Activated T-cell treated with anti-CD3 and anti-CD28 coated beads for 24 hours (primary cell): ENCODE data around the gene PITPNC1.
"Not testable (repeated sequence)": the region's sequence is repeated elsewhere in the genome, so short reads cannot be mapped to it uniquely, and the experiment has no call there.

ENCODE experiments used
- DNase-seq: peaks from one replicate; pipeline ENCODE4 v3.0.0-alpha.2; 2020; ENCODE audit warnings: low read depth

PITPNC1 gene

DNA sequence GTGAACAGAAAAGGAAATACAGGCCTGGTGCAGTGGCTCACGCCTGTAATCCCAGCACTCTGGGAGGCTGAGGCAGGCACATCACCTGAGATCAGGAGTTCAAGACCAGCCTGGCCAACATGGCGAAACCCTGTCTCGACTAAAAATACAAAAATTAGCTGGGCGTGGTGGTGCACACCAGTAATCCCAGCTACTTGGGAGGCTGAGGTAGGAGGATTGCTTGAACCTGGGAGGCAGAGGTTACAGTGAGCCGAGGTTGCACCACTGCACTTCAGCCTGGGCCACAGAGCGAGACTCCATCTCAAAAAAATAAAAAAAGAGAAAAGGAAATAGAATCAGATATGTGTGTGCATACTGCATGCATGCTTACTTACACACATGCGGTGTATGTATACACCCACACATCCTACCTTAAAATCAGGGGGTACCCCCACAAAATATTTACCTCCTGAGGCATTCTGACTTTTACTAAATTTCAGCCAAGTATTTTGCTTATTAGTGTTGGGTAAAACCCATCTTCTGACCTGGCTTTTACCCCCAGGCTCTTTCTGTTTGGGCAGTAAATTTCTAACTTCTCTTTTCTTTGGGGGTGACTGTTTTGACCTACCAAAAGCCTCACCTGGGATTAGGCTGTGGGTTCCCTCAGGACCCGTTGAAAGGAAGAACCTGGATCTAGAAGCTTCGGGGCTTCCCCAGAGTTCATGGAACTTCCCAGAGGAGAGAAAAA is 201.8 kb downstream of the PITPNC1 start:
- not testable (repeated sequence) for DNase-seq

- DNase-seq, result no peak
Measured at GRCh38 chr17:67582673-67583081, 205.6 kb downstream of the PITPNC1 start.

DNA sequence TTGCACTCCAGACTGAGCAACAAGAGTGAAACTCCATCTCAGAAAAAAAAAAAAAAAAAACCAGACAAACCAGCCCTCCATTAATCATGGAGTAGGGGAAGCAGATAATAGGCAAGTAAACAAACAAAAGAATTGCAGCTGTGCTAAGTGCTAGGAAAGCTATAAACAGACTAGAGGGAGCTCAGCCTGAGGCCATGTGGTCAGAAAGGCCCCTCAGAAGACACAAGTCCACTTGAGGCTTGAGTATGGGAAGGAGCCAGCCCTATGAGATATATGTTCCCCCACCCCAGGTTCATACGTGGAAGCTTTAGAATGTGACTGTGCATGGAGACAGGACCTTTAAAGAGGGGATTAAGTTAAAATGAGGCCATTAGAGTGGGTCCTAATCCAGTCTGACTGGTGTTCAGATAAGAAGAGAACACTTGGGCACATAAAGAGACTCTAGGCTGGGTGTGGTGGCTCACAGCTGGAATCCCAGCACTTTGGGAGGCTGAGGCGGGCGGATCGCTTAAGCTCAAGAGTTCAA is 208.1 kb downstream of the PITPNC1 start:
- no peak for DNase-seq

- DNase-seq, result no peak
Measured at GRCh38 chr17:67588326-67588725, 211.2 kb downstream of the PITPNC1 start.

DNA sequence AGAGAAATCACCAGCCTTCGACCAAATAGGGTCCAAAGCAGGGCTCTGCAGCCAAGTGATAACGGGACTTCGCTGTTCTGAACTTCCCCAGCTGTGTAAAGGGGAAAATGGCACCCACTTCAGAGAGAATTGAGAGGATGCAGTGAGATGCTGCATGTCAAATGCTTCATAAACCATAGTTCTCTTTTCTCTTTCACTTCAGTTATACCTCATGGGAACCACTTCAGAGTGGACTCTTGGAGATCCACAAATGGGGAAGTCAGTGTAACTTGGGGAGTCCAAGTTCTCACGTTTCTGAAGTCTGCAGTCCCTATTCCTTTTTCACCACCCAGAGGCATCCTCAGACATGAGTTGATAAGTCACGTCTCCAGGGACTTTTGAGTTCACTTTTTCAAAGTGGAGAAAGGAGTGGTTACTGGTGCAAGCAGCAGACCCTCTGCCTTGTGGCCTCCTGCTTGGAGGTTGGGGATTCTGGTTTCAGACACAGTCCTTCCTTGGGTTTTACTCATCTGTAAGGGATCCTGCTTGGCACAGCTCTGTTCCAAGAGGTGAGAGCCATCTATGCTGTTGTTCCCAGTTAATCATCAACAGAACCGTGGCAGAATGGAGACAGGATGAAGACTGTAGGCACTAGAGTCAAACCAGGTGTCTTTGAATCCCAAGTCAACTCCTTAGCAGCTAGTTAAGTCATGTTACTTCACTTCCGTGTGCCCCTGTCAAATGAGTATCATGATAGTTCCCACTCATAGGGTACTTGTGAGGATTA is 217.2 kb downstream of the PITPNC1 start:
- no peak for DNase-seq

DNA sequence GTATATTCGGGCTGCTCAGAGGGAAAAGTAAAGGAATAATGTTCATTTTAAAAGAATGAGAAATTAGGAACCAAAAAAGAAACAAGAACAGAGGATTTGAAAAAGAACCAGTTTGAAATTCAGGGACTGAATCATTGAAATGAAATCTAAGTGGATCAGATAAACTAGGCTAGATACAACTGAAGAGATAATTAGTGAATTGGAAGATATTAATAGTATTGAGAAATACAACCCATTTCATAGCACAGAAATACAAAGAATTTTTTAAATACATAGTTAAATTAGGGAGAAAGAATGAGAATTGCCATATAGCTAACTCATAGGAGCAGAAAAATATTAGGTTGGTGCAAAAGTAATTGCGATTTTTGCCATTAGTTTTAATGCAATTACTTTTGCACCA is 223.3 kb downstream of the PITPNC1 start:
- no peak for DNase-seq

DNA sequence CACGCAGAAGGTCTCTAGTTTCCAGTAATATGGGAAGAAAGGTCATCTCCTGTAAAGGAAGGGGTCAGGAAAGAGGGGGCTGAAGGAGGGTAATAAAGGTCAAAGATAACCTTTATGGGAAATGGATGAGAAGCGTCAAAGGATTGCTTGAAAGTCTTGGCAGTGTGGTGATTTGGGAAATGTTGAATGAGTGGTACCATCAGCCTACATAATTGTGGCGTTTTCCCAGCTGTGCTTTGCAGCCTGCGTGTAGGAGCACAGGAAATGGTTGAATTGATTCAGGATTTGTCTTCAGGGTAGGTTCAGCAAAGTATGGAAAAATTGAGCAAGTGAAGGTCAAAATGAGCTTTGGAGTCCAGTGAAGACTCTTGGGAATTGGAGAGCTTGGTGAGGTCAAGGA is 224.8 kb downstream of the PITPNC1 start:
- no peak for DNase-seq

- no peak for DNase-seq
Measured at GRCh38 chr17:67602444-67602843, 225.4 kb downstream of the PITPNC1 start.

- DNase-seq, result peak; percentile 26
Measured at GRCh38 chr17:67602974-67603373, 225.9 kb downstream of the PITPNC1 start.

DNA sequence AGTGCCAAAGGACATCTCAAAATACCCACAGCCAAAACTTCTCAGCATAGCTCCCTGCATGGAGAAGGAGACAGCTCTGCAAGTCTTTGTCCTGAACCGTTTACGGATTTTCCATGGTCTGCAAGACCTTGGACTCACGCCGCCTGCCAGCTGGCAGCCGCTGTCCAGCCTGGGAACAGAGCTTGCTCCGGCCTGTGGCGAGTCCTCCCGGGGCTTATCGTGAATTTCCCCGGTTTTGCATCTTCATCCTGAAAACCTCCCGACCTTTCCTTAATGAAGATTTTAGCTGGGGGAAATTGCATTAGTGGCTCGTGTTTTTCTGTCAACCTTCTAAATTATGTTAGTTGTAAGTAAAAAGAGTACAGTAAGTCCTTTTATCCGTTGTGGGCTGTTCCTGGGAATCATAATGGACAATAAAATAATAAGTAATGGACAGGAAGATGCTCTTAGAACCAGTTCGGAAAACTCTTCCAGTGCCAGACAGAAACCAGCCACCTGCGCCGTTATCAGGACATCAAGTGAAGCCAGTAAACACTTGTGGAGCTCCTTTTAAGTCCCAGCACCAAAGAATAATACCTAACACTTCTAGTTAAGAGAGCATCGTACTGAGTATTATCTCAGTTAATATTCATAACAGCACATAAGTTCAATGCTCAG is 228.3 kb downstream of the PITPNC1 start:
- DNase-seq, result no peak

DNA sequence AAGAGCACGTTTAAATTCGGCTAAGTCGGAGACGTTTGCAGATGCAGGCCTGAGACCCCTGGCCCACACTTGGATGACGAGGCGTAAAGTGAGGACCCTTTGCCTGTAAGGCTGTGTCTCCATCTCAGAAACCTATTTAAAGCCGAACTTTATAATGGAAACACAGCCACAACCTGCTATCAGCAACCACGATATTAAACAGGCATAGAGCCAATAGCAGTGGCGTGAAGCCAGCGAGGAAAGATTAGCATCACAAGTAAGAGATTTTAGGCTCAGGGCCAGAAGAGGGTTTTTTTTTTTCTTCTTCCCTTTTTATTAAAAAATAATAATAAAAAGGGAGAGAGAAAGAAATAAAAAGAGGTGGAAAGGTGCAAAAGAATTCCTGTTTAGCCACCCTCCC is 229.4 kb downstream of the PITPNC1 start:
- no peak for DNase-seq

DNA sequence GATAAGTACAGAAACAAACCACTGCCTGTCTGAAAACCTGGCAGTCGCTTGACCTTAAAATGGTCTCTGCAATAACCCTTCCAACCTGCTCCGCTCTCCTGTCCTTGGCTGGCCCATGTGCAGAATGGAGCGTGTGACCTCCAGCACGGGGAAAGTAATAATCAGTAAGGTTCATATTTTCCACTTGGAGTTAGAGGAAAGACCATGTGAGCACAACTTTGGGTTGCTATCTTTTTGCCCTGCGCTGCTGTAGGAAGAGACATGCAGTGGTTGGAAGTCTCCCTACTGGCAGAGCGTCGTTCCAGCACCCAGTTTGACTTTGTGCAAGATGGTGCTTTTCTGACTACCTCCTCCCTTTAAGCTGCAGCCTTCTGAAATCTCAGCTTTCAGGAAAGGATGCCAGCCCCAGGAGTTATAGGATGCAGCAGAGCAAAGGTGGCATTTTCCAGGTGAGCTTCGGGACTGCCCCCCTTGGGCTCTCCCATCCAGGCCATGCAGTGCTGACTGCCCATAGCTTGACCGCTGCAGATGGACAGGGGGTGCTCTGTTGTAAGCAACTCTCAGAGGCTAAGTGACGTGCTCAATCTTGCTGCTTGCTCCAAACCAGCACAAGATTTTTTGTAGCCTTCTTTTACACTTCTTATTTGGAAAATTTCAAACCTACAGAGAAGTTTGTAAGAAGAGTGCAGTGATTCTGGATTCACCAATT is 230.0 kb downstream of the PITPNC1 start:
- no peak for DNase-seq

- DNase-seq, result no peak
Measured at GRCh38 chr17:67610061-67610460, 233.0 kb downstream of the PITPNC1 start.

DNA sequence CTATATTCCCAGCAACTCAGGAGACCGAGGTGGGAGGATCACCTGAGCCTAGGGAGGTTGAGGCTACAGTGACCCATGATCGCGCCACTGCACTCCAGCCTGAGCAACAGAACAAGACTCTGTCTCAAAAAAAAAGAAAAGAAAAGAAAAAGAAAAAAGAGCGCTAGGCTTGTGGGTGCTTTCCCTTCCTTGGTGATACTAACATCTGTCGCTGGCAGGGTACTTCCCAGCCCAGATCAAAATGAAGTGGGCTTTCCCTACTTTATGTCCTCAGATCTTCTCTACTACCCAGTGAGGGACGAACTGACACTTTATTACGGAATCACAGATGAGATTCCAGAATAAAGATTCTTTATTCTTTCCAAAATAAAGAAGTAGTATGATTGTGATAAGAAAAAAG is 236.9 kb downstream of the PITPNC1 start:
- no peak for DNase-seq

- DNase-seq, result no peak
Measured at GRCh38 chr17:67615011-67615561, 238.0 kb downstream of the PITPNC1 start.

DNA sequence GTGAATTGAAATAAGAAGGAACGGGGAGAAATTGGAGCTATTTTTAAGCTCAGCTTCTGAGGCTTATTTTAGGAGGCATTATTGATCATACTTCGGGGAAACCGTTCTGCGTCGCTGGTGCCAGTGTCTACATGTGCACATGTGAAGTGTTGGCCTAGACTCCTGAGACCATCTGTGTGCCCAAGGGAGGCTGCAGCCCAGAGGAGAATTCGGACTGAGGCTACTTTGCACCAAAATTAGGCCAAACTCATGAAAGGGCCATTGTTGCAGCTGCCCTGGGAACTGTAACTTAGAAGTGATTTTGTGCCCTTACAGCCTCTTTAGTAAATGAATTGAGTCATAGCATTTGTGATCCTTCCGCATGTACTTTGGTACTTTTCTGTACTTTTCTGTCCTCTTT is 238.7 kb downstream of the PITPNC1 start:
- DNase-seq, result no peak

DNA sequence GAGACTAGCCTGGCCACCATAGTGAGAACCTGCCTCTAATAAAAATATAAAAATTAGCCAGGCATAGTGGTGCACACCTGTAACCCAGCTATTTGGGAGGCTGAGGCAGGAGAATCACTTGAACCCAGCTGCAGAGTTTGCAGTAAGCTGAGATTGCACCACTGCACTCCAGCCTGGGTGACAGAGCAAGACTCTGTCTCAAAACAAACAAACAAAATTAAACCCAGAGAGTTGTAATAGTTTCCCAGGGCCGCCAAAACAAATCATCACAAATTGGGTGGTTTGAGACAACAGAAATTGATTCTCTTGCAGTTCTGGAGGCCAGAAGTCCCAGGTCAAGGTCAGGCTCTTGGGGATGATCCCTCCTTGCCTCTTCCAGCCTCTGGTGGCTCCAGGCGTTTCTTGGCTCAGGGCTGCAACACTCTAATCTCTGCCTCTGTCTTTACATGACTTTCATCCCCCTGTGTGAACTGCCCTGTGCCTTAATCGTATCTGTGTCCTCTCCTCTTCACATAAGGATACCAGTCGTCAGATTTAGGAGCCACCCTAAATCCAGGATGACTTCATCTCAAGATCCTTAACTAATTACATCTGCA is 240.3 kb downstream of the PITPNC1 start:
- DNase-seq, result no peak

DNA sequence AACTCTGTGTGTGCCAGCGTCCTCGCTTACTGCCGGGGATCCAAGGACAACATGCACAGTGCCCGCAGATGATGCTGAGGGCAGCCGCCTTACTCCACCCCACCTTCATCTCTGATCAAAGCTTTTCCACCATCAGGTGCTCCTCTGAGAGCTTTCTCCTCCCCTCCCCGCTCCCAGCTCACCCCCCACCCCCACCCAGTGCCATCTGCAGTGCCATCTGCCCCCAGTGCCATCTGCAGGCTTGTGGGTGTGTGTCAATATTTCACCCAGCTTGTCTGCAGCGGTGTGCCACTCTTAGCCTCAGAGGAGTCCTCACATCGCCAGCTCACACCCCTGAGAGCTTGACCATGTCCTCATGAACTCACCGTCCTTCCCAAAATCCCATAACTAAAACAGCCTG is 242.5 kb downstream of the PITPNC1 start:
- DNase-seq, result no peak

DNA sequence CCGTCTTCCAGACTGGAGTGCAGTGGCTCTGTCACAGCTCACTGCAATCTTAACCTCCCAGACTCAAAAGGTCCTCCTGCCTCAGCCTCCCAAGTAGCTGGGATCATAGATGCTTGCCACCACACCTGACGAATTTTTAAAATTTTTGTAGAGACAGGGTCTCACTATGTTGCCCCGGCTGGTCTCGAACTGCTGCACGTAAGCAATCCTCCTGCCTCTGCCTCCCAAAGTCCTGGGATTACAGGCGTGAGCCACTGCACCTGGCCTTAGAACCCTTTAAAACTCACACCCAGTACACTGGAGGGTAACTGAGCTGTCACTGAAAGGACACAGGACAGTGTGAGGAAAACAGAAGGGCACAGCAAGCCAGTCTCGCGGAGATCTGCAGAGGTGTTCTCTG is 243.0 kb downstream of the PITPNC1 start:
- no peak for DNase-seq

- DNase-seq, result no peak
Measured at GRCh38 chr17:67620636-67621035, 243.6 kb downstream of the PITPNC1 start.

GRCh38 chr17:67623767-67624166 is 246.7 kb downstream of the PITPNC1 start:
- DNase-seq, result no peak
